ENCODE data around the gene UNK. TPM values are rescaled to one million over a fixed set of nuclear protein-coding genes. Genes with fewer than 3 reads are reported as not detected.

UNK gene
- total and polyA plus RNA-seq, 2 of the 13 experiments (the other 11 are each of a cell fraction or from before 2014, with no cell fraction given), result 31.6 to 33.0 TPM

- H3K9me3 ChIP-seq (ENCODE audit: low read length), result no peaks in the 10 kb centered on the region
- no peak for ATAC-seq
- no peak overlapping the region for H3K4me3 ChIP-seq (replicated peaks in 1 of 3; ENCODE audit: insufficient read depth in 1 of 3, low read depth in 2 of 3, low read length in 3 of 3)
- POLR2A ChIA-PET, result interaction anchor here (1.0 to 8.0 kb wide), 5 partner anchors 9 to 45 kb away, joined by 3 to 88 read pairs (median 10); partner anchors contain the start of genes UNC13D and WBP2
- no peak for FAIRE-seq
- no peak overlapping the region for H3K4me2 ChIP-seq (ENCODE audit: low read depth, low read length)
- no peak for DNase-seq (ENCODE audit: low spot score)
- BruUV-seq (replicated peaks), result no TSS peak
- 100% methylated on average over 2 of the region's 2 CpGs for WGBS (ENCODE audit: low lambda C conversion rate)
- in situ Hi-C loops (cut with HindIII; ENCODE audit: extremely low pct_ligation_motif_present, low pct_unique_long_range_greater_than_20kb), result no loop called here
- H3K36me3 ChIP-seq (replicated peaks in 1 of 2; ENCODE audit: control insufficient read depth in 1 of 2, insufficient read depth in 2 of 2, low read length in 2 of 2), result peaks cover 27 to 55% of the 10 kb centered on the region in 2 experiments
- no peak overlapping the region for H3K9ac ChIP-seq (ENCODE audit: insufficient read depth, low read depth, low read length)
- H4K20me1 ChIP-seq (ENCODE audit: insufficient read depth, low read length), result no peaks in the 10 kb centered on the region
- no peaks in the 10 kb centered on the region for H3K79me2 ChIP-seq (ENCODE audit: insufficient read depth, low read length)
- H3K27ac ChIP-seq (ENCODE audit: extremely low read length, insufficient read depth, low read length), result no peak overlapping the region
- CTCF ChIA-PET (ENCODE audit: low intra/inter-chr PET ratio, low total read pairs), result no interaction called here
- peaks cover 22% of the 10 kb centered on the region for H3K4me1 ChIP-seq (ENCODE audit: insufficient read depth, low read length)
- TF ChIP-seq ZNF607 (CRISPR knock-in tag; IDR thresholded peaks at IDR 0.05; ENCODE audit: borderline replicate concordance) (no peak), POLR2A (IDR thresholded peaks at IDR 0.05; ENCODE audit: insufficient read depth in 1 of 2, low read depth in 2 of 2, low read length in 2 of 2) (peak in 1 of 2 experiments; percentile 15; a peak in 1 of 4 replicates), PAF1 (CRISPR knock-in tag; IDR thresholded peaks at IDR 0.05) (0 out of 2 replicates have a peak, but pooled peaks have one; percentile 56), MAX (IDR thresholded peaks at IDR 0.05) (0 out of 2 replicates have a peak, but pooled peaks have one; percentile 6)
- no peak overlapping the region for H2AFZ ChIP-seq (ENCODE audit: low read length)
- no peaks in the 10 kb centered on the region for H3K27me3 ChIP-seq (ENCODE audit: control insufficient read depth in 1 of 2, insufficient read depth in 2 of 2, low read length in 2 of 2)
- intact Hi-C loops (cut with micrococcal nuclease; ENCODE audit: unreplicated experiment), result loop anchor here (5.0 kb wide), 1 partner anchor 47 kb away; a partner anchor contains a TSS
Measured at GRCh38 chr17:75824666-75825065, 40.1 kb downstream of the UNK start.

- WGBS (ENCODE audit: low lambda C conversion rate), result 95% methylated on average over 12 of the region's 13 CpGs
- POLR2A ChIA-PET, result interaction anchor here (1.0 to 8.0 kb wide), 8 partner anchors 8 to 45 kb away, joined by 3 to 88 read pairs (median 6); partner anchors contain the start of genes UNC13D, UNK and WBP2
- Histone ChIP-seq H3K4me3 (replicated peaks in 1 of 3; ENCODE audit: insufficient read depth in 1 of 3, low read depth in 2 of 3, low read length in 3 of 3) (no peak overlapping the region), H3K9ac (ENCODE audit: insufficient read depth, low read depth, low read length) (no peak overlapping the region), H3K4me2 (ENCODE audit: low read depth, low read length) (no peak overlapping the region), H3K4me1 (ENCODE audit: insufficient read depth, low read length) (peaks cover 22% of the 10 kb centered on the region), H3K27ac (ENCODE audit: extremely low read length, insufficient read depth, low read length) (no peak overlapping the region), H4K20me1 (ENCODE audit: insufficient read depth, low read length) (no peaks in the 10 kb centered on the region), H3K79me2 (ENCODE audit: insufficient read depth, low read length) (no peaks in the 10 kb centered on the region), H3K9me3 (ENCODE audit: low read length) (no peaks in the 10 kb centered on the region), H3K27me3 (ENCODE audit: control insufficient read depth in 1 of 2, insufficient read depth in 2 of 2, low read length in 2 of 2) (no peaks in the 10 kb centered on the region), H3K36me3 (replicated peaks in 1 of 2; ENCODE audit: control insufficient read depth in 1 of 2, insufficient read depth in 2 of 2, low read length in 2 of 2) (peaks cover 25 to 55% of the 10 kb centered on the region in 2 experiments), H2AFZ (ENCODE audit: low read length) (no peak overlapping the region)
- in situ Hi-C loops (cut with HindIII; ENCODE audit: extremely low pct_ligation_motif_present, low pct_unique_long_range_greater_than_20kb), result no loop called here
- ATAC-seq, result no peak
- TF ChIP-seq POLR2G (IDR thresholded peaks at IDR 0.05; ENCODE audit: low read depth, low read length) (0 out of 2 replicates have a peak, but pooled peaks have one; percentile 19), ZMAT3 (CRISPR knock-in tag; conservative IDR thresholded peaks at IDR 0.05) (no peak), MAX (IDR thresholded peaks at IDR 0.05) (0 out of 2 replicates have a peak, but pooled peaks have one; percentile 6), AGO1 (IDR thresholded peaks at IDR 0.05; ENCODE audit: low read depth, low read length, poor library complexity, severe bottlenecking) (peak; percentile 29)
- CTCF ChIA-PET (ENCODE audit: low intra/inter-chr PET ratio, low total read pairs), result no interaction called here
- intact Hi-C loops (cut with micrococcal nuclease; ENCODE audit: unreplicated experiment), result loop anchor here (5.0 kb wide), 1 partner anchor 48 kb away; a partner anchor contains a TSS
- BruUV-seq (replicated peaks), result no TSS peak
- no peak for DNase-seq (ENCODE audit: low spot score)
- no peak for FAIRE-seq
Measured at GRCh38 chr17:75825149-75825552, 40.5 kb downstream of the UNK start.

All from HepG2 (cell line).